CD4-positive, alpha-beta T cell treated with Interleukin-15 for 4 hours (primary cell): ENCODE results near the gene CCDC91.
"Not testable (repeated sequence)": the region's sequence is repeated elsewhere in the genome, so short reads cannot be mapped to it uniquely, and the experiment has no call there.

ENCODE experiments used
- DNase-seq: peaks from one replicate; pipeline ENCODE4 v3.0.0-alpha.2; 2020; ENCODE audit warnings: low spot score

Gene CCDC91

GRCh38 chr12:28457785-28458184 is 267.5 kb downstream of the CCDC91 start:
- DNase-seq, result no peak

DNA sequence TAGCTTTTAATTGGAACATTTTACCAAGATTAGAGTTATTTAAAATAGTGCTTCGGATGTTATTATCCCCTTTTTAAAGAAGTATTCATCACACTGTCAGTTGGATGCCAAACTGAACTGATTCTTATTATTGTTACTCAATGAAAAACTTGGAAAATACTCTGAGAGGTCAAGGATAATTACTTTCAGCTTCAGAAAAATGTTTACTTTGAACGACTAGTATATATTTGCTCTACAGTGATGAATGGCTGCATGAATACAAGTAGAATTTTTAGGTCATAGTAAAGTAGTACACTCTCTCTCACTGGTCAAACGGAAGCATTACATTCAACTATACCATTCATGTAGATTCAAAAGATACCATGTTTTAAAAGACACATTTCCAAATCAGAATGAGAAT is 269.2 kb downstream of the CCDC91 start:
- no peak for DNase-seq

- DNase-seq, result no peak
These were observed 270.3 kb downstream of the CCDC91 start for GRCh38 chr12:28460420-28461130.

GRCh38 chr12:28463396-28463795 is 273.1 kb downstream of the CCDC91 start:
- no peak for DNase-seq

DNA sequence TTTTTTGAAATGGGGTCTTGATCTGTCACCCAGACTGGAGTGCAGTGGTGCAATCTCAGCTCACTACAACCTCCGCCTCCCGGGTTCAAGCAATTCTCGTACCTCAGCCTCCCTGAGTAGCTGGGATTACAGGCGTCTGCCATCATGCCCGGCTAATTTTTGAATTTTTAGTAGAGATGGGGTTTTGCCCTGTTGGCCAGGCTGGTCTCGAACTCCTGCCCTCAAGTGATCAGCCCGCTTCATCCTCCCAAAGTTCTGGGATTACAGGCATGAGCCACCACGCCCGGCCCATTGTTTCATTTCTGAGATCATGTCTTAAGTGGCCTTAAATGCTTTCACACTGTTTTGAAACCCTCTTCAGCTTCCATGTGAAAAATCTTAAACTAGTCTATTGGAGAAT is 281.5 kb downstream of the CCDC91 start:
- not testable (repeated sequence) for DNase-seq

GRCh38 chr12:28476206-28476605 is 285.9 kb downstream of the CCDC91 start:
- not testable (repeated sequence) for DNase-seq

GRCh38 chr12:28479097-28479496 is 288.8 kb downstream of the CCDC91 start:
- DNase-seq, result not testable (repeated sequence)

DNA sequence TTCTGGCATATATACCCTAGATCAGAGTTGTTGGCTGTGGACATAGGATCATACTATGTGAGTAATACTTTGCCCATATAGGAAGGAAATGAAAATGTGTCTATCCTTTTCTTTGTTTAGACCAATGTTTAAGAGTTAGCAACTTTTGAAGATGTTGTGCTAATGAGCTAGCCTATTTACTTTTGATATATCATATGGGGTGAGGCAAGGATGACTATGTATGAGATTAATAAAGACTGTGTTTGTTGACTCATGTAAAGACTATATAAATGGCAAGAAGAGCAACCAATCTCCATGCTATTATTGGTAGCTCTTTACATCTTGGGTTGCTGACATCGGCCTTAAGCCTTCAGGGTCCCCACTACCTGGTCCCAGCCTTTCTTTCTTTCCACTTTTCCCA is 289.4 kb downstream of the CCDC91 start:
- no peak for DNase-seq

- DNase-seq, result no peak
These were observed 293.9 kb downstream of the CCDC91 start for GRCh38 chr12:28484156-28484555.

DNA sequence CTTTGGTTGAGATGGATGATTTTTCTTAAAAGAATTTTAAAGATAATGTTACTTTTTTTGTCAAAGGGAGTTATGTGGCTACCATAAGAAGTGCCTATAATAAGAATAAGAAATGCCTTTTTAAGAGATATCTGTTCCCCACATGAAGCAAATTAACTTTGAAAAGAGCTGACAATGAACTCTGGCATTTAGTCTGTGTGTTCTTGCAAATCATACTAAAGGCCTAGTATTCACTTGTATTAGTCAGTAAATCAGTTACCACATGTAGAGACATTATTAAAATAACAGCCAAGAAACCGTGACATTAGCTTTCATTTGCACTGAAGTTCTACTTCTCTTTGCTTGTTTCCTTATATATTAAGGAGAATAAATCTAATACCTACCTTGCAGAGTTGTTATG is 296.3 kb downstream of the CCDC91 start:
- no peak for DNase-seq

- no peak for DNase-seq
These were observed 299.0 kb downstream of the CCDC91 start for GRCh38 chr12:28489246-28489645.

- no peak for DNase-seq
These were observed 307.7 kb downstream of the CCDC91 start for GRCh38 chr12:28497889-28498411.

GRCh38 chr12:28498850-28499249 is 308.6 kb downstream of the CCDC91 start:
- DNase-seq, result no peak

DNA sequence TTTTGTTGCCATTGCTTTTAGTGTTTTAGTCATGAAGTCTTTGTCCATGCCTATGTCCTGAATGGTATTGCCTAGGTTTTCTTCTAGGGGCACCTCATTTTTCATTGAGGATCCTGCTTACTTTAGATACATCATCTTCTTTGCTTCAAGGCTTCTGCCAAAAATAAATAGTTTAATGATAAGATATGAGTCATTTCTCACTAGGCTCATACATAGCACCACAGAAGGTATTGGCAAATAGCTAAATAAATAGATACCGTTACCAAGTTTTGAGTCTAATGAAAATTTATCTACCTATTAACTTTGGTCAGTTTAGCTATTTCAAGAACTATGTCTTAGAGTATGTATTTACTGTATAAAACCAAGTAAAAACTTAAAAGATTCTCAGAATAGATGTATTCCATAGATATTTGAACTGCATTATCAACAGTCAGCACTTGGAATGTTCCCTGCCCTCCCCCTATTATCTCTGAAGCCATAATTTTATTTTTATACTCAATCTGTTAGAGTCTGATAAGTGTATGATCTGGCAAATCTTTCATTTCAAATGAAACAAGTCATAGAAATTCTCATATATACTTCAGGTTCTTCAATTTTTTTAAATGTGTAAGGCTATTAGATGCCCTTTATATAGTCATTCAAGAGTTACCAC is 310.2 kb downstream of the CCDC91 start:
- DNase-seq, result no peak

GRCh38 chr12:28506271-28506670 is 316.0 kb downstream of the CCDC91 start:
- DNase-seq, result no peak

DNA sequence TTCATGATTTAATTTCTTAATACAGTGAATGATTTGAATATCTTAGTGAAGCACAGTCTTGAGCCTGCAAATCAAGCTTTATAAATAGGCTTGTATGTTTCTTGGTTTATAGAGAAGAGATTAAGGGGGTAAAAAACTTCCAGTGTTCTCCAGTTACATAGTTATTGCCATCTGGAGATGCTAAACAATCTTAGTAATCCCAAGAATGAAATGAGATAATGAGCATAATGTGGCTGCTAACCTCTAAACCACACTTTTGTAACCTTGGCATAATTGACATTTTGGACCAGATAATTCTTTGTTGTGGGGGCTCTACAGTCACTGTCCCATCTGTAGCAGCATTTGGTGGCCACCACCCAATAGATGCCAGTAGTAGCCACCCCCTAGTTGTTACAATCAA is 316.8 kb downstream of the CCDC91 start:
- no peak for DNase-seq

GRCh38 chr12:28507867-28508266 is 317.6 kb downstream of the CCDC91 start:
- no peak for DNase-seq

GRCh38 chr12:28512406-28512805 is 322.1 kb downstream of the CCDC91 start:
- DNase-seq, result no peak

GRCh38 chr12:28512876-28513275 is 322.6 kb downstream of the CCDC91 start:
- no peak for DNase-seq

GRCh38 chr12:28513983-28514382 is 323.7 kb downstream of the CCDC91 start:
- no peak for DNase-seq

DNA sequence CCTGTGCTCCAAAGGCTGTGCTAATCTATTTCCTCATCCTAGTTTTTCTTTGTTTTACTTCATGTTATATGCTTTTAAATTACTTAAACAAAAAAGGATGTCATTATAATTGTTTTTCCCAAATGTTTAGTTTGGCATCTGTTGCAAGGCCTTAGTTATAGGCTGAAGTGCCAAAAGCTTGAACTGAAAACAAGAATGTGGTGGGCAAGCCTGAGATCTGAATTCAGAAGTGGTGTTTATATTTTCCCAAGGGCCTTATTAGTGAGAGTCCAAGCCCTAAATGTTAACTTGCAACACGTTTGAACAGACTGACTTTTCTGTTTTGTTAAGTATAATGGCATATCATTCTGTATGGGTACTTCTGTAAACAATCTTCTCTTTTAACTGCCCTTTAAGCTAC is 326.8 kb downstream of the CCDC91 start:
- no peak for DNase-seq

GRCh38 chr12:28527631-28528249 is 337.5 kb downstream of the CCDC91 start:
- DNase-seq, result no peak

- DNase-seq, result no peak
These were observed 345.0 kb downstream of the CCDC91 start for GRCh38 chr12:28535216-28535615.
